IPS-18c (cell line): Measurements from ENCODE around the gene G0S2.

Experiments used
- H3K4me3 ChIP-seq: 2 replicates; pipeline ENCODE4 v1.7.0; 2013; ENCODE audit warnings: low read depth, mild to moderate bottlenecking, low read length, moderate library complexity; ENCODE audit not compliant: insufficient read depth
- H3K9me3 ChIP-seq: one replicate; pipeline ENCODE4 v1.6.1; 2013; ENCODE audit warnings: mild to moderate bottlenecking, low read length, moderate library complexity; ENCODE audit not compliant: control insufficient read depth, insufficient read depth

Gene G0S2

GRCh38 chr1:209645574-209646452, 29.4 kb upstream of the G0S2 start:
- Histone ChIP-seq H3K4me3 (no peak overlapping the region), H3K9me3 (no peaks in the 10 kb centered on the region)

DNA sequence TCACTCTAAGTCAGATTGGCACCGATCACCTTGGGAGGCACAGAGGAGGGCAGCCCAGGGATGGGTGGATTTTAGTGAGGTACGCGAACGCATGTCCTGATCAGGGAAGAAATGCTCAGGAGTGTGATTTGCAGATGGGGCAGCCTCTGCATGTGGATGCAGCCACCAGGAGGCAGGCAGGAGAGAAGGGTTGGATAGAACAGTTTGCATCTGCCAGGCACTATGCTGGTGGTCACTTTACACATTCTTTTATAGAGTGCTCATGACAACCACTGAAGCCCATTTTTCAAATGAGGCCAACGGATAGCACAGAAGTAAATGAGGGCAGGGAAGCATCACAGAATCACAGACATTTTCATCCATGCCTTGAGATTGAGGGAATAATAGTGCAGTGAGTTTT, 28.7 kb upstream of the G0S2 start:
- Histone ChIP-seq H3K4me3 (no peak overlapping the region), H3K9me3 (no peaks in the 10 kb centered on the region)

- Histone ChIP-seq H3K4me3 (no peak overlapping the region), H3K9me3 (no peaks in the 10 kb centered on the region)
Measured at GRCh38 chr1:209647156-209647555, 28.1 kb upstream of the G0S2 start.

DNA sequence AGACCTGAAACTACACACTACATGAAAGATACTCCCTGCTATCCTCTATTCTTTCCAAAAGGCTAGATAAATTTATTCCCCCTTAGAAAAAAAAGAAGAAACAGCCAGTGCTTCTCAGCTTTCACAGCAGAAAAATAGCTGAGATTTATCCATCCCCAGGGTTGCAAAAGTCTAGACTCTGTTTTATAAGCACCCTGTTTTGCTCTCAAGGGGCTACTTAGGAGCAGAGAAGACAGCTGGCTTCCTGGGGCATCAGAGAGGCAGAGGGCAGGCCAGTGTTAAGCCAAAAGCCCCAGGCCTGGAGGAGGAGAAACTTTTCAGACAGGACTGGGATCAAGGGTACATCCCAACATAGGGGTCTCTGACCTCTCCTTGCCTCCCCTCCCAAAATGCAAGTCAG, 26.9 kb upstream of the G0S2 start:
- no peaks in the 10 kb centered on the region for H3K9me3 ChIP-seq
- no peak overlapping the region for H3K4me3 ChIP-seq

GRCh38 chr1:209648931-209649776, 26.1 kb upstream of the G0S2 start:
- Histone ChIP-seq H3K9me3 (no peaks in the 10 kb centered on the region), H3K4me3 (no peak overlapping the region)

- Histone ChIP-seq H3K9me3 (no peaks in the 10 kb centered on the region), H3K4me3 (no peak overlapping the region)
Measured at GRCh38 chr1:209650454-209650853, 24.8 kb upstream of the G0S2 start.

- Histone ChIP-seq H3K9me3 (no peaks in the 10 kb centered on the region), H3K4me3 (no peak overlapping the region)
Measured at GRCh38 chr1:209651138-209651587, 24.0 kb upstream of the G0S2 start.

- no peaks in the 10 kb centered on the region for H3K9me3 ChIP-seq
Measured at GRCh38 chr1:209652121-209652735, 23.0 kb upstream of the G0S2 start, which contains the start of gene LAMB3. Gene LAMB3 (minus strand): TSS chr1:209652425. CDS start chr1:209650944, 1,481 bp downstream.

DNA sequence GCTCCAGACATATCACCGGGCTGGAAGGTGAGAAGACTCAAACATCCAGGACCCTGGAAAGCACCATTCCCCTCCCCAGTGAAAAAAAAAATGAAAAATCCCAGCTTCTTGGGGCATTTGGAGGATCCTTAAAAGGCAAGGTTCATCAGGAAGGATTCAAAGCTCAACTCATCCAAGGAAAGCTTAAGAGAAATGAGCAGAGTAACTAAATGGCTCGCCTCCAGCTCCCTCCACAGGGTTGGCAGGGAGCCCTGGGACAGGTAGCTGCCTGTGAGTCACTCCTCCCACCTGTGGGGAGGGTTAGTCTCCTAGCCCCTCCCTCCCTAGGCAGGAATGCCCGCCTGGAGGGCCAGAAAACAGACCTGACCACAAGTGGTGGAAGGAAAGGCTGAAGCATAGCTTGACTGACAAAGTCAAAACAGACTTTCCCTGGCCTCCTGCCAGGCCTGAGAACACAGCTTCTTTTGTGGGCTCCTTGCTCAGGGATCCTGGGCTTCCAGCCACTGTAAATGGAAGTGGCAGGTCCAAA, 22.3 kb upstream of the G0S2 start:
- Histone ChIP-seq H3K4me3 (no peak overlapping the region), H3K9me3 (no peaks in the 10 kb centered on the region)

More at GRCh38 chr1:209652121-209652735, 23.0 kb upstream of the G0S2 start, which contains the start of gene LAMB3:
- no peak within 1 kb of the TSS for H3K4me3 ChIP-seq

DNA sequence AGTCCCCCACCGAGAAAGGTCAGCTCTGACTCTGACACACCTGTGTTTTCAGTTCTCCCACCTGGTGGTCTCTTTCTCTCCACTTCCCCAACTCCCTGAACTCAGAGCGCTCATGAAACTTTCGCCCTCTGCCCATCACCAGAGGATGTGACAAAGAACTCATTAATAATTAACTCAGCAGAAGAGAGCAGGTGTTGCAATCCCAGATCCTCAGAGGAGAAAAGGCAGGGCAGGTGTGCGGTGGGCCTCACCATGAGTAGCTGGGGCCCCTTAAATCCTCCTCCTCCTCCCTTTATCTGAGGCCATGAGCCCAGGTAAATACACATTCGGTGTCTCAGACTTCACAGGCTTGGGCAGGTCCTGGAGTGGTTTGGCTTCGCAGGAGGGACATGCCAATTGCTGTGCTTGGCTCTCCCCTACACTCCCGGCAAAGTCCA, 21.3 kb upstream of the G0S2 start:
- no peaks in the 10 kb centered on the region for H3K9me3 ChIP-seq
- H3K4me3 ChIP-seq = no peak overlapping the region

DNA sequence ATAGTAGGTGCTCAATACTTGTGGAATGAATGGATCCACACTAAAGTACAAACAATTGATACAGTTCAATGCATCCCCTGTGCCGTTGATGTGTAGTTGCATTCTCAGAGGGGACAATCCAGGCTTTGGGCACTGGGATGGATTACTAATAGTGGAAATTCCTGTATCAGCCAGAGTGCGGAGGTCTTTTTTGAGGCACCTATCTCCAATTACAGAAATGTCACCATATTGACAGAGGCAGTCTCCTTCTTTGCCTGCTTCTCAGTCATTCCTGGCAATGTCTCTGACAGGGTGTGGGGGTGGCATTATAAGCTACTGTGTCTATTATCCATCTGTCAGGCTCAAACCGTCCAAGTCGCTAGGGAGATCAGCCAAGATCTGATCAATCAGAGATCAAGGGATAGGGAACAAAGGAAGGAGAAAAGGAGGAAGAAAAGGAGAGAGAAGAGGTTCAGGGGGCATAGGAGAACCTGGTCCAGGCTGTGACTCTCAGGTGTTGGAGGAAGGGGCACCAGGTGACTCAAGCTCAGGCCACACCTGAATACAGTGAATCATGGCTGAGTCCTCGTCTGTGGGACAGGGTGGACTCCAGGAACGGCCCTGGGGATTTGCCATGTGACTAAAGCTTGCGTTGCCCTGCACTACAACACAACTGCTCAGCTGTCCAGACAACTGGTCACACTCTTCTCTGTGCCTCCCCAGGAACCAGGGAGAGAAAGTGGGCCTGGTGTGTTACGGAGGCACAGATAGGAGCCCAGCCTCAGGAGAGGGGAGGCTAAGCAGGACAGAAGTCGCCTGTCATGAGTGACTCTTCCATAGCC, 19.6 kb upstream of the G0S2 start:
- H3K9me3 ChIP-seq = no peaks in the 10 kb centered on the region

DNA sequence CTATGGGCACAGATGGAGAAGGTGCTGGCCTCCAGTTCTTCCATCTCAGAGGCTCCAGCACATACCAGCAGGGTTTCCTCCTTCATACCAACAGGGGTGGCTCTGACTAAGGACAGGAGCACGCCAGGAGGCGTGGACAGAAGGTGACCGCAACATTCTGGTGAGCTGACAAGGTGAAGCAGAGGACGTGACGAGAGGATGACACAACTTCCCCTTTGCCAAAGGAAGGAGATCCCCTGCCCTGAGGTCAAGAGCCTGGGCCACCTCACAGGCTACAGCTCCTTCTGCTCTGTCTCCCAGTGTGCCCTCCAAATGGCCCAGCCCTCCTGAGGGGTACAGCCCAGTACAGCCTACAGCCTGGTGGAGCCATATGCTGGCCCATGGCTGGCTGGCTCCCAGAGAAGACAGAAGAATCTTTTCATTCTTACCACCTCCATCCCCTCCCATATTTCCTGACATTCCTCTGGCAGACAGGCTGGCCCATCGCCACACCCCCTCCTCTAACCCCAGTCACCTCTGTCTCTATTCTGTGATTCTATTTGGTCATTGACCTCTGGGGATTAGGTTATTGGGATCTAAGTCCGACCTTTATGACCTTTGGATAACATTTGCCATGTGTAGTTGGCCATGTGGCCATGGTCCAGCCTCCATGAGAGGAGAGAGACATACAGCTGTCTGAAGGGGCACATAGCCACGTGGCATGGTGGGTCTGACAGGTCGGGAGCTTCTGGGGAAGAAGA, 17.9 kb upstream of the G0S2 start:
- Histone ChIP-seq H3K4me3 (no peak overlapping the region), H3K9me3 (no peaks in the 10 kb centered on the region)

More for the DNA sequence above, 19.6 kb upstream of the G0S2 start:
- no peak overlapping the region for H3K4me3 ChIP-seq

DNA sequence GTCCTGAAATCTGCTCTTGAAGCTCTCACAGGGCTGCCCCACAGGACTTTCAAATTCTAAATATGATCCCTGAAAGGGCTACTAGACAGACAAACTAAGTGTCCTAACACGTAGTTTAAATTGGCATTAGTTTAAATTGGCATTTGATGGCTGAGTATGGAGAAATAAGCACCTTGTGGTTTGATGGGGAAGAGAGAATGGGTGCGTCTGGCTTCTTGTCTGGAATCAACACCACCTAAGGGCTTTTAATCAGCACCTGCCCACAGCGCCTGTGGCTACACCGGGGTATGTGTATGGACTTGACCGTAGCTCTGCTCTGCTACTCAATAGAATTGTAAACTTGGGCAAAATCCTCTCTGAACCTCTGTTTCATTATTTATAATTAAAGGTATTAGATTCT, 17.3 kb upstream of the G0S2 start:
- no peaks in the 10 kb centered on the region for H3K9me3 ChIP-seq
- H3K4me3 ChIP-seq = no peak overlapping the region

GRCh38 chr1:209659909-209660308, 15.3 kb upstream of the G0S2 start:
- Histone ChIP-seq H3K4me3 (no peak overlapping the region), H3K9me3 (no peaks in the 10 kb centered on the region)

GRCh38 chr1:209661071-209661470, 14.1 kb upstream of the G0S2 start:
- H3K9me3 ChIP-seq = no peaks in the 10 kb centered on the region

GRCh38 chr1:209662879-209663327, 12.3 kb upstream of the G0S2 start:
- H3K4me3 ChIP-seq = no peak overlapping the region
- no peaks in the 10 kb centered on the region for H3K9me3 ChIP-seq

More at GRCh38 chr1:209661071-209661470, 14.1 kb upstream of the G0S2 start:
- H3K4me3 ChIP-seq = no peak overlapping the region
